HepG2 (cell line): ENCODE data around the gene TSPAN31. TPM values are rescaled to one million over a fixed set of nuclear protein-coding genes. Genes with fewer than 3 reads are reported as not detected.

Experiments
- GTF2F1 ChIP-seq: fragments of 150-350 bp; IDR thresholded peaks from 2 replicates; pipeline ENCODE4 v1.6.1; 2014; ENCODE audit warnings: low read length
- JUNB ChIP-seq: sonication (generic); formaldehyde crosslinking; IDR thresholded peaks from 2 replicates; pipeline ENCODE4 v1.8.0; 2022; ENCODE audit warnings: missing genetic modification reagents, mild to moderate bottlenecking, borderline replicate concordance
- KMT2A ChIP-seq: sonication (generic); formaldehyde crosslinking; IDR thresholded peaks from 2 replicates; pipeline ENCODE4 v1.4.0; 2020; ENCODE audit warnings: missing genetic modification reagents
- PHF21A ChIP-seq: sonication (generic); formaldehyde crosslinking; IDR thresholded peaks from 2 replicates; pipeline ENCODE4 v1.5.0; 2020; ENCODE audit warnings: mild to moderate bottlenecking, missing genetic modification reagents
- RERE ChIP-seq: IDR thresholded peaks from 2 replicates; pipeline ENCODE4 v1.6.1; 2016; ENCODE audit warnings: low read depth, missing genetic modification reagents, missing compliant biosample characterization
- RNF219 ChIP-seq: sonication (generic); formaldehyde crosslinking; IDR thresholded peaks from 2 replicates; pipeline ENCODE4 v1.5.0; 2020; ENCODE audit warnings: mild to moderate bottlenecking, missing genetic modification reagents
- SP5 ChIP-seq: IDR thresholded peaks from 2 replicates; pipeline ENCODE4 v1.6.1; 2016; ENCODE audit warnings: low read depth, borderline replicate concordance
- ZNF207 ChIP-seq: fragments of 450-650 bp; IDR thresholded peaks from 2 replicates; pipeline ENCODE4 v1.6.1; 2016; ENCODE audit warnings: antibody characterized with exemption, borderline replicate concordance
- ZNF318 ChIP-seq: sonication (generic); formaldehyde crosslinking; IDR thresholded peaks from 2 replicates; pipeline ENCODE4 v1.4.0; 2020; ENCODE audit warnings: mild to moderate bottlenecking, missing genetic modification reagents
- ZNF570 ChIP-seq: sonication (generic); formaldehyde crosslinking; IDR thresholded peaks from 2 replicates; pipeline ENCODE4 v1.4.0; 2020; ENCODE audit warnings: mild to moderate bottlenecking, missing genetic modification reagents, borderline replicate concordance
- ZNF792 ChIP-seq: IDR thresholded peaks from 2 replicates; pipeline ENCODE4 v1.6.1; 2016
- ZNF891 ChIP-seq: sonication (generic); formaldehyde crosslinking; IDR thresholded peaks from 2 replicates; pipeline ENCODE4 v1.5.0; 2020; ENCODE audit warnings: mild to moderate bottlenecking, missing genetic modification reagents
- ZSCAN25 ChIP-seq: sonication (generic); formaldehyde crosslinking; IDR thresholded peaks from 2 replicates; pipeline ENCODE4 v1.8.0; 2022; ENCODE audit warnings: mild to moderate bottlenecking, missing genetic modification reagents
- polyA plus RNA-seq, 8 experiments: library from polyadenylated mRNA; depleted of rRNA in 3 of 8; stranded (reverse) in 7 of 8; unstranded in 1 of 8; fragments of >200 nt; fragmentation: Illumina TruSeq in 4 of 8; extraction: Trizol in 4 of 8; gene quantifications; 2 replicates each; pipeline versions ENCODE4 v1.2.1 to v1.2.3, GENCODE V29; 2011 to 2016; ENCODE audit warnings: low read depth in 4 of 8, missing spikeins in 1 of 8, mixed read lengths in 1 of 8; ENCODE audit not compliant: insufficient read depth in 1 of 8
- total RNA-seq, 5 experiments: library from RNA; depleted of rRNA; stranded (reverse); fragments of >200 nt; fragmentation: Illumina TruSeq; extraction: Trizol; gene quantifications; 2 replicates each; pipeline ENCODE4 v1.2.3, GENCODE V29; 2016; ENCODE audit warnings: low read depth in 1 of 5

The TSPAN31 gene
- total and polyA plus RNA-seq, 2 of the 13 experiments (the other 11 are each of a cell fraction or from before 2014, with no cell fraction given) = 10.4 to 24.6 TPM

GRCh38 chr12:57755454-57756372 is 10.9 kb downstream of the TSPAN31 start (continued):
- no peak for TF ChIP-seq KMT2A (CRISPR knock-in tag)
- no peak for TF ChIP-seq ZNF570
- TF ChIP-seq JUNB (CRISPR knock-in tag) = no peak
- TF ChIP-seq ZSCAN25 (CRISPR knock-in tag) = peak; percentile 94
- no peak for TF ChIP-seq ZNF207
- TF ChIP-seq RNF219 (CRISPR knock-in tag) = no peak
- peak; percentile 44; the same call in 1 of the 2 replicates for TF ChIP-seq ZNF891
- TF ChIP-seq SP5 = peak; percentile 56; the same call in 1 of the 2 replicates
- no peak for TF ChIP-seq ZNF792
- TF ChIP-seq PHF21A = peak; percentile 56; the same call in 1 of the 2 replicates
- no peak for TF ChIP-seq RERE (CRISPR knock-in tag)
- TF ChIP-seq ZNF318 (CRISPR knock-in tag) = no peak
- no peak for TF ChIP-seq GTF2F1
